ENCODE data around the gene C16orf86.
"Not testable (repeated sequence)": the region's sequence is repeated elsewhere in the genome, so short reads cannot be mapped to it uniquely, and the experiment has no call there.

Gene C16orf86

DNA sequence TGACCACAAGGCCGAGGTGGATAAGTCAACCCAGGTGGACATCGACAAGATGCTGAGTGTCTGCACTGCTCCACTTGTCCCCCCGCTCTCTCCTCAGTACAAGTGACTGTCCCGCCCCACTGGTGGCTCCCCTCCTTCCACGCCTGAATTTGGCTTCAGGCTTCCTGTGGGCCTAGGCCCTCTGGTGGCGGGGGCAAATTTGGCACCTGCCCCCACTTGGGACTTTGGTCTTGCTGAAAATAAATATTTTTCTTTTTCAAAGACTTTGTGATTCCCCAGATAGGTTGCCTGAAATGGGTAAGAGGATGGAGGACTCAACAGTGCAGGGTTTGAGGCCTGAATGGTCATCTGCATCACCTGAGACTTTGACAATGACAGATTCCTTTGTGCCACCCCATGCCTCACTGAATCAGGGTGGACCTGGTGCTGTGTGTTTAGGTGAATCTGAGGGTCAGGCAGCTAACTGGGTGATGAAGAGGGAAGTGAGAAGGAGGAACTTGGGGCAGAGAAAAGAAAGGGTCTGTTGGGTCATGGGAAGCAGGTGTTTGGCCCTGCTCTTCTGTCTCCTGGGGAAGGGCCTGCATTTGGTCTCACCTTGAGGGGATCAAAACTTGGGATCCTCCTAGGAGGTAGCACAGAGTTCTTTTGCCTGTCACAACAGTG is 2.0 kb downstream of the C16orf86 start:
- DNase-seq, result no peak

DNA sequence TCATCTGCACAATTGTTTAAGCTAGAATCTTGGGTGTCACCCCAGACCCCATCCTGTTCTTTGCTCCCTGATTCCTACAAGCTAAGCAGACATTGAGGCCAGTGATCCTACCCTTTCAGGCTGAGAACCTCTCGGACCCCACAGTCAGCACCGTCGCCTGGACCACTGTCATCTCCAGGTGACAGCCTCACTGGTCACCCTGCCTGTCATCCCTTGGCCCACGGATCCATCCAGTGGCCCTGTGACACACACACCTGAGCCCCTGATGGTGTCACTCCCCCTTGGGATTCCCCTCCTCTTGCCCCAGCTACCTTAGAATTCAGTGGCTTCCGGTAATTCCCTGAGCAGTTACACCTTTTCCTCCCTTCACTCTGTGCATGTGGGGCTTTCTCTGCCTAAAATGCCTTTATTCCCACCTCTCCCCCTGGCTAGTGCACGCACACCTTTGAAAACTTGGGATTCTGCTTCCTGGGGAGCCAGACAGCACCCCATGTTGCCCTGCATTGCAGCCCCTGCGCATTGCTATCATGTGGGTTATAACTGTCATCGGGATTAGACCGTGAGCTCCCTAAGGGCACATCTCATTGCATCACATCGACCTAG is 3.0 kb downstream of the C16orf86 start:
- DNase-seq, result no peak

DNA sequence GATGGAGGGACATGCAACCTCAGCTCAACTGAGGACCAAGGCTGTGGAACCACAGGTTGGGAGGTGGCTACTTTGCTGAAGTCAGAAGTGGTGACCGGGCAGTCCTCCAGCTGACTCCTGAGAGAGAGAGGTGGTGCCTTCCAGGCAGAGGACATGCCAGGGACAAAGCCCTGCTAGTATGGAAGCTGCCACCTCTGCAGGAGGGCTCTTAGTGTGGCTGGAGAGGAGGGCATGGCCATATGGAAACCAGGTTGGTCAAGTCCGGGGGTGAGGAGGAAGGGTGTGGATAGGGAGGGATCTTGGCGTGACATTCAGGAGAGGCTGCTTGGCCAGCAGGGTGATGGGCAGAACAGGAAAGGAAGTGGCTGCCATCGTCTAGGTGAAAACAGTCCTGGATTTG is 5.7 kb downstream of the C16orf86 start:
- no peak for DNase-seq

DNA sequence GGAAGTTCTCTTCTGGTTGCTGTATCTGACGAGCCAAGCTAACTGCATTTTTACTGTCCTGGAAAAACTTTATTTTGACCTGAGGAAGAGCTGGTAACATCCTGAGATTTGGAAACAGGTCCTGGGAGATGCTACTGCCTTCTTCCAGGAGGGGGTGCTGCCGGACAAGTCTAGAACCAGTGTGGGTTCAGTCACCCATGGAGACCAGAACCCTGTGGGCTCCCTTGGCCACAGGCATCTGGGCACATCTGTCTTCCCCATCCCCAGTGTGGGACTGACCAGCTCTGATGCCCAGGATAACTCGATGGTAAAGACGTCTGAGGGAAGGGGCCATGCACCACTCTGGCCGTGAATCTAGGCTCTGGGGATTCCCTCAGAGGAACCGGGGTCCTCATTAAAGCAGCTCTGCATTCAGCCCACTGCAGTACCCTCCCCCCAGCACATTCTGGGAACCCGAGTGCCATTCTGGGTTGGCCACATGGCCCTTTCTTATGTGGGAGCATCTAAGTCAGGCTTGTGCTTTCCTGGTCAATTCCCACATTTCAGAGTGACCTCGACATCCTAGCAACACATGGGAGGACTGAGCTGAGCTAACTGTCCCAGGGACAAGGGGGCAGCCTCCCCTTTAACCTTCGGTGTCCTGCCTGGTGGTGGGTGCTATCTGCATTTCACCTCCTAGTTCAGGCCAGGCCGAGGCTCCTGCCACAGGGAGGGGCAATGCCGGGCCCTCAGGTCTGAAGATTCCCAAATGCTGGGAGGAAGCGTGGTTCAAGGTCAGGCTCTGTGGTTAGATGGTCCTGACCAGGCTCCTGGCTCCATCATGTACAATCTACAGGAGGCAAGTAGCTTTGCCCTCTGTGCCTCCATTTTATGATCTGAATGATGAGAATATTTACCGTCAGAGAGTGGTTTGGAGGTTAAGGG is 6.4 kb downstream of the C16orf86 start:
- peak; percentile 39 for DNase-seq

DNA sequence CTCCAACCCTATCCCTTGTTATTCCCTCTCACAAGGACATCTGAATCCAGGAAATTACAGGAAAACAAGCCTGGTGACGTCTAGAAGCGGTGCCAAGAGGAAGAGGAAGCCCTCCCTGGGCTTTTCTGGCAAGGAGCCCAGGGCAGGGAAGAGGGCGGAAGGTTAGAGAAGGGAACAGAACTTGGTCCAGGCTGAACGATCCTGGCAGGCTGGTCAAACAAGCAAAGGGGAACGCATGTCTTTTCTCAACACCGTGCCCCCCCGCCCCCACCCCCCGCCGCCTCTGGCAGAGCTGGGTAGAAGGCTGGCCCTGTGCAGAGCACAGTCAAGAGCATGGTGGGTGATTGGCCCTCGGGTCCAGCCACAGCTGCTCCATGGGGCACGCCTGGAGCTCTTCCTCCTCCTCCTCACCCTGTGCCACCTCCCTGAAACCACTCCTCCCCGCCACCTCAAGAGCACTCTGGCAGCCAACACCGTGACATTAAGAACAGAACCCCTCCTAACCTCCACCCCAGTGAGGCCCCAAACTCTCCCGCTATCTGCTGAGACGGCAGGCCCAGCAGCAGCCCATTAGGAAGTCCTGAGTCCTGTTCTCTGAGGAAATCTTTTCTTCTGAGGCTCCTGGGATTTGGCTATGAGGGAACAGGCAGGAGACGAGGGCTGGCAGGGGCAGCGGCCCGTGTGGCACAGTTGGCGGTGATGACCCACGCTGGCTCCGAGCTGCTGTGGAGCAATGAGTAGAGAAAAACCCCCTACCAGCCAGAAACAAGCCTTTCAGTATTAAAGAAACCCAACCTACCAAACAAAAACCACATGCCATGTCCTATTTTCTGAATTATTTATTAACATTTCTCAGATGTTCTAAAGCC is 7.3 kb downstream of the C16orf86 start:
- DNase-seq, result no peak

DNA sequence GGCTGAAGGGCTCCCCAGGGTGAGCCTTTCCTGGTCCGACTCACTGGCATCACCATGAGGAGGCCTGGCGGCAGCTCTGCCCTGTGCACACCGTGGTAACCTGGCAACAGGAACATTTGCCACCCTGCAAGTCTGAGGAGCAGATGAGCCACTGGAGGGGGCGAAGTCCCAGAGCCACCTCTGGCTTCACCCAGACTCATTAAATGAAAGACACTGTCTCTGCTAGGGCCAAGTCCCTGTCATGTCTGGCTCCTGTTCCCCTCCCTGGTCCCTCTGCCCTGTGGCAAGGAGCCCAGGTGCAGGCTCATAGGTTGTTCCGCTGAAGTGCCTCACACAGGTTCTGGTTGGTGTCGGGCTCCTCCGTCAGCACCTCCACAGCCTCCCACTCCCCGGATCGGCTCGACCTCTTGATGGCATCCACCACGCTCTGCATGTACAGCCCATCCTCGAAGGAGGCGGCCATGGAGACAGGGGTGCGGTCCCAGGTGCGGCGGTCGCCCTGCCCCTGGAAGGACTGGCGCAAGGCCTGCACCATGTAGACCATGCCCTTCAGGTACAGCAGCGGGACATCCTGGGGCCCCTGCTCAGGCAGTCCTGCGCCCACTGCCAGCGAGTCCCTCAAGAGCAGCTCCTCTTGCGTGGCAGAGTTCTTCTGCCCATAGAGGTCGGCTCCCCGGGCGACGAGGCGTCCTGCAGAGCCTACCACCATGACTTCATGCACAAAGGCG is 8.4 kb downstream of the C16orf86 start:
- no peak for DNase-seq

DNA sequence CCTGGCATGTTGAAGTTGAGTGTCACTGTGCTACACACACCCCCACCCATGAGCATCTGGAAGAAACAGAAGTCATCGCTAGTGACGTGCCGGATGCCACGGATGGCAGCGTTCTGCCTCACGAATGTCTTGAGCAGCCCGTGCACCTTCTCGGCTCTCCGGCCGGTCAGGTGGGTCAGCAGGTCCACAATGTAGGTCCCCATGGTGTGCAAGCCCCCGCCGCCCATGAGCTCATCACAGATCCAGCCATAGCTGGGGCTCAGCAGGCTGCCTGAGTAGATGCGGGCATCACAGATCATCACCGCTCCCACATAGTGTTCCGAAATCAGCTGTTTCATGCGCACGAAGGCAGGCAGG is 8.9 kb downstream of the C16orf86 start:
- DNase-seq, result no peak

DNA sequence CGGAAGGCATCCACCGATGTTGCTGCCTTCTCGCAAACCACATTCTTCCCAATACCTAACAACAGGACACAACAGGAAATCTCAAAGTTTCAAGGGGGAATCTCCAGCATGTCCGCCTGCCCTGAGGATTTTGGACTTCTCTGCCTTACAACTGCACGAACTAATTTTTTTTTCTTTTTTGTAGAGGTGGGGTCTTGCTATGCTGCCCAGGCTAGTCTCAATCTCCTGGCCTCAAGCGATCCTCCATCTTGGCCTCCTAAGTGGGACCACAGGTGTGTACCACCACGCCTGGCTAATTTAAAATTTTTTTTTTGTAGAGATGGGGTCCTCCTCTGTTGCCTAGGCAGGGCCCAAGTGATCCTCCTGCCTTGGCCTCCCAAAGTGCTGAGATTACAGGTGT is 9.4 kb downstream of the C16orf86 start:
- DNase-seq, result no peak

DNA sequence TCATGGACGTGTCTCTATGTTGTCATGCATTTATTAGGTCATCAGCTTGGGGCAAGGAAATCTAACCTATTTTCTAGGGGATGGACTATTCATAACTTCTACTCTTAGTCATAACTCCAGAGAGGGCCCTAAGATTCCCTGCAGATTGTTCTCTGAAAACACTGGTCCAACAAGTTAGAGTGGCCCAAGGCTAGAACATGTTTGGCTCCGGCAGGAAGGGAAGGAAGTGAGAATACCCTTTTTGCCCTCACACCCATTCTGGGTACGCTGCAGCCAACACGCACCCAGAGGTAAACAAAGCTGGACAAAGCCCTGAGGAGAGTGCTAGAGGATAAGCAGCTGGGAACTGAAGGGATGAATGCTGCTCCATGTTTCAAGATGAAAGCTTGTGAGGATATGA is 9.9 kb downstream of the C16orf86 start:
- DNase-seq, result no peak

DNA sequence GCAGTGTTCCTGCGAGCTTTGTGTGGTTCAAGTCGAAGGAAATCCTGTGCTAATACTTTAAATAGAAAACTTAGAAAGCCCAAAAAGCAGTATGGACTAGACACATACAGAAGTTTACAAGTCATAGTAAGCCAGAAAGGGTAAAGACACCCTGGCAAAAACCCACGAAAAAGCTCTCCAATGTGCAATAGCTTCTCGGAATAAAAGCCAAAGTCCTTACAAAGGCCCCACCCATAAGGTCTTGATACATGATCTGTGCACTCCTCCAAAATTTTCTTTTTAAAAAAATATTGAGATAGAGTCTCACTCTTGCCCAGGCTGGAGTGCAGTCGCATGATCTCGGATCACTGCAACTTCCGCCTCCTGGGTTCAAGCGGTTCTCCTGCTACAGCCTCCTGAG is 10.3 kb downstream of the C16orf86 start:
- no peak for DNase-seq

DNA sequence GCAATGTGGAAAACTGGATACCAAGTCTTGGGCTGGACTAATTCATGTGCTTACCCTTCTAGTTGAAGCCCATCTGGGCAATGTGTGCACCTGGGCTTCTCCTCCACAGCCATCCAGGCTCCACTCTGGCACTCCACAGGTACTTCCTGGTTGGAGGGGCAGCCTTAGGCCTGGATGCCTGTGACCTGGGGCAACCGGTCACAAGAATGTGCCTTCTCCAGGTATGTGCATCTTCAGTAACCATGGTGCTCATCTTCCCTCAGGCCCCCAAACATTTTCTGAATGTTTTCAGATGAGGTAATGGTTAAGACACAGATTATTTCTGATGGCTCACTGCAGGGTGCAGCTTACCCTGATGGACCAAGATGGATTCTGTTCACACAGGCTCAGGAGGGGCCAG is 11.1 kb downstream of the C16orf86 start:
- DNase-seq, result no peak

DNA sequence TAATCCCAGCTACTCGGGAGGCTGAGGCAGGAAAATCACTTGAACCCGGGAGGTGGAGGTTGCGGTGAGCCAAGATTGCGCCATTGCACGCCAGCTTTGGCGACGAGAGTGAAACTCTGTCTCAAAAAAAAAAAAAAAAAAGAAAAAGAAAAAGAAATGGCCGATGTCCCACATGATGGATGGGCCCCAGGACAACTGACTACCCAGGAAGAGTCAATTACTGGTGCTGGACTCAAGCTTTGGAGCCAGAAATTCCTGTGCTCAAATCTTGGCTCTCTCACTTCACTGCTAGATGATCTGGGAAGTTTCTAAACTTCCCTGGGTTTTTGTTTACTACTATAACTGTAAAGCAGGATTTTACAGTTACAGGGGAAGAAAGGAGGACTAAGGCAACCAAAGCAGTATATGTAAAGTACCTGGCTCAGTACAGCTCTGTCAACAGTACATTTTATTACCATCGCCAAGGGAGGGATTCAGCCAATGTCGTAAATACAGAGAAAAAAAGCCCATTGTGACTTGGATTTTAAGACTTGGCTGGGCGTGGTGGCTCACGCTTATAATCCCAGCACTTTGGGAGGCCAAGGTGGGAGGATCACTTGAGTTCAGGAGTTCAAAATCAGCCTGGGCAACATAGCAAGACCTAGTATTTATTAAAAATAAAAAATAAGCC is 11.9 kb downstream of the C16orf86 start:
- no peak for DNase-seq

DNA sequence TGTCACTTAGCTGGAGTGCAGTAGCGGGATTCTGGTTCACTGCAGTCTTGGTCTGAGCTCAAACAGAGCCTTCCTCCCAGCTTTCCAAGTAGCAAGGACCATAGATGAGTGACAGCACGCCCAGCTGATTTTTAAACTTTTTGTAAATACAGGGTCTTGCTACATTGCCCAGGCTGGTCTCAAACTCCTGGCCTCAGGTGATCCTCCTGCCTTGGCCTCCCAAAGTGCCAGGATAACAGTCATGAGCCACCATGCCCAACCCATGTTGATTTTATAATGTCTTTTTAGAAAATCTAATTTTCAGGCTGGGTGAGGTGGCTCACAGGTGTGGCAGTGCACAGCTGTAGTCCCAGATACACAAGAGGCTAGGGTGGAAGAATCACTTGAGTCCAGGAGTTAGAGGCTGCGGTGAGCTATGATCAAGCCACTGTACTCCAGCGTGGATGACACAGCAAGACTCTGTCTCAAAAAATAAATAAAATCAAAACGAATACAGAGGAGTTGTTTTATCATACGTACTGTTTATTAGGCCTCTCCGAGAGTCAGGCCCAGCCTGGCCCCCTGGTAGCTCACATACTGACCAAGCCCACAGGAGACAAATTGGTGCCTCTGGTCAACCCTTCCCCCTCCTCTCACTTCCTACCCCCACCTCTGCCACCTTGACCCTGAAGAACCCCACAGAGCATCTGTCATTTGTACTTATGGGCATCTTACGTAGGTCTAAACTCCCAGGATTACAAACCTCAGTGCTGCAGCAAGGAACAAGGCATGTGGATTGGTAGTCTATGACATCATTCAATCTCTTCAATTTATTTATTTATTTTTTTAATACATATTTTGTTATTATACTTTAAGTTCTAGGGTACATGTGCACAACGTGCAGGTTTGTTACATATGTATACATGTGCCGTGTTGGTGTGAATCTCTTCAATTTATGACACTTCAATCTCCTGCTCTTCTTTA is 13.6 kb downstream of the C16orf86 start:
- DNase-seq, result no peak

DNA sequence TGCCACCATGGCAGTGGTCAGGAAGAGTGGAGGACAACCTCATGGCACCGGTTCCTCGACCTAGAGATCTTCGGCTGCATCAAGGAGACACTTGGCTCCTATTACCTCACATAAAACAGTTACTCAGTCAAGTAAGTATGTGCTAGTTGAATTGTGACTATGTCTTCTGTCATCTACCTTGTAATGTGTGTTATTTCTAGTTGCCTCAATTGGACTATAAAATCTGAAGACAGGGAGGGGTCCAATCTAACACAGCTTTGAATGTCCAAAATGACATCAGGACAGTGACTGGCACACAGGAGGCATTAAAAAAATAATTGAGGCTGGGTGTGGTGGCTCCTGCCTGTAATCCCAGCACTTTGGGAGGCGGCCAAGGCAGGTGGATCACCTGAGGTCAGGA is 17.2 kb downstream of the C16orf86 start:
- DNase-seq, result no peak

DNA sequence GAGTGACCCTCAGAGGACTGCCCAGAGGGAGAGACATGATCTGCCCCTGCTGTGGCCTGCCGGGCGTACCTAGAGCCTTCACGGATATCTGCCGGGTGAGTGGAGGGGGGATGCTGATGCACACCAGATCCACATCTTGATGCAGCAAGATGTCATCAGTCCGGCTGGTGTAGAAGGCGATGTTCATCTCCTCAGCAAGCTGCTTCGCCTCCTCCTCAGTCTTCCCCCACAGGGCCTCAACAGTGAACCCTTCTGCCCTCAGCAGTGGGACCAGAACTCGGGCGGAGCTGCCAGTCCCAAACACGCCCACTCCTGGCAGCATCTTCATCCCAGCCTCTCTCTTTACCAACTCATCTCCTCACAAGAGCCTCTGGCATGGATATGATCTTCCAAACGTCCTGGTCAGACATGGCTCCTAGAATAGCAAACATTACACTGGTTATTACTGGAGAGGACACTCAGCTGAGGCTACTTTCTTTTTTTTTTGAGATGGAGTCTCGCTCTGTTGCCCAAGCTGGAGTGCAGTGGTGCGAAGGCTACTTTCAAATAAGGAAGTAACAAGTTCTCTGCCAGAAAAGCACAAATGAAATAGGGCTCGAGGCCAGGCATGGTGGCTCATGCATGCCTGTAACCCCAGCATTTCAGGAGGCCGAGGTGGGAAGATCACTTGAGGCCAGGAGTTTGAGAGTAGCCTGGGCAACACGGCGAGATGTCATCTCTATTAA is 18.9 kb downstream of the C16orf86 start:
- DNase-seq, result no peak

DNA sequence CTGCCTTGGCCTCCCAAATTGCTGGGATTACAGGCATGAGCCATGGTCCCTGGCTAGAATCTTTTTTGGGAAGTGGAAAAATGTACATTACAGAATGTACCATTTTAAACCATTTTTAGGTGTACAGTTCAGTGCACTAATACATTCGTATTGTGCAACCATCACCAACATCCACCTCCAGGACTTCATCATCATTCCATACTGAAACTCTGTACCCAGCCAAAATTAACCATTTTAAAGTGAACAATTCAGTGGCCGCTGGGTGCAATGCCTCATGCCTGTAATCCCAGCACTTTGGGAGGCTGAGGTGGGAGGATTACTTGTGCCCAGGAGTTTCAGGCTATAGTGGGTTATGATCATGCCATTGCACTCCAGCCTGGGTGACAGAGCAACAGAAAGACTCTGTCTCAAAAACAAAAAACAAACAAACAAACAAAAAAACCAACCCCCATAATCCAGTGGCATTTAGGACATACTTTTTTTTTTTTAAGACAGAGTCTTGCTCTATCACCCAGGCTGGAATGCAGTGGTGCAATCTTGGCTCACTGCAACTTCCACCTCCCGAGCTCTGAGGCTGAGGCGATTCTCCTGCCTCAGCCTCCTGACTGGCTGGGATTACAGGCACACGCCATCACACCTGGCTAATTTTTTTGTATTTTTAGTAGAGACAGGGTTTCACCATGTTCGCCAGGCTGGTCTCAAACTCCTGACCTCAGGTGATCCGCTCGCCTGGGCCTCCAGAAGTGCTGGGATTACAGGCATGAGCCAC is 27.1 kb downstream of the C16orf86 start:
- not testable (repeated sequence) for DNase-seq

DNA sequence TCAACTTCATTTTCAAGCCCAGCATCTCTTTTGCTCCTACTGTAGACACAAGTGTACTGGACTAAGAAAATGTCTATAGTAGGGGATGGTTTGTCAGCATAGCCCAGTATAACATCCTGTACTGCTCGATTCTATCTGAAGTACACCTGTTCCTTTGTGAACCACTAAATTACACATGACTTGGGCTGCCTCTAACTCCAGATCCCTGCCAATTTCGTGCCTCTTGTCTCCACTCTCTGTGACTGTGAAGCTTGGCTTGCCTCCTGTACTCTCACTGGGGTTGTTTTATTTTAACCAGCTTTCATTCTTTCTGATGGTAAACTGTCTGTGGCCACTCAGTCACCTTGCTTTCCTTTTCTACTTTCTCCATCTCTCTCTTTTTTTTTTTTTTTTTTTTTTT is 28.0 kb downstream of the C16orf86 start:
- no peak for DNase-seq

DNA sequence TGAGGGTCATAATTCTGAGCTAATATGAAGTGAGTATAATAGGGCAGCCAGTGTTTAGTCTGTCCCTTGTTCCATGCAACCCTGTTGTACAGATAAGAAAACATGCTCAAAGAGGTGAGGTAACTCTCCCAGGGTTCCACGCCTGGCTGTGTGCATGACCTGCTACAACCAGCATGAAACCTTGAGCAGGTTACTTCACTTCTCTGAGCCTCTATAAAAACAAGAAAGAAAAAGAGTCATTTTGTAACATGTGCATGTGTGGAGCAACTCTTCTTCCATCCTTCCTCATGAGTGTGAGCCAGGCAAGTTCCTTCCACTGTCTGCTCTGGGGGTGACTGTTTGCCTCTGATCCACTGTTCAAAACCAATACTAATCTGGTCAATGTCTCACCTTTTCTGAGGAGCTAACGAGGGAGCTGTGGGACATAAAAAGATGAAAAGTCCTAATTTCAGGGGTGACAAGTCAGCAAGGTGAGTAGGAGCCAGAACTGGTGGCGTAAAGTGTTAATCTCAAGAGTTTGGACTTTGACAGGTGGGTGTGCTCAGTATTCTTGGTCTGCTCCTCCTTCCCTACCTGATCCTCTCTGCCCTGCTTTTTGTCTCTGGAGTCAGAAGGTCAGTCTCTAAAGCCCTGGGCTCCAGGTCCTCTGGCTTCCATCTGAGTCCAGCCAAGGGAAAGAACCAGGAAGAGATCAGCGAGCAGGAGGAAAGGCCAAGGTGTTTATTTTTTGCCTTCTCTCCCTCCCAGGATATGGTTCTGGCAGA is 31.0 kb downstream of the C16orf86 start:
- DNase-seq, result no peak
